RPMI7951 (cell line): Measurements from ENCODE around the gene ATAD3A. TPM values are rescaled to one million over a fixed set of nuclear protein-coding genes. Genes with fewer than 3 reads are reported as not detected.
"Not testable (repeated sequence)": the region's sequence is repeated elsewhere in the genome, so short reads cannot be mapped to it uniquely, and the experiment has no call there.

ENCODE experiments used
- DNase-seq: peaks from one replicate; pipeline ENCODE4 v3.0.0-alpha.2; 2012; ENCODE audit warnings: low read depth
- total RNA-seq: library from RNA; depleted of rRNA; stranded (reverse); fragments of >200 nt; shearing (Covaris generic); gene quantifications from 2 replicates; pipeline ENCODE4 v1.2.3, GENCODE V29; 2014; rRNA removed

ATAD3A gene
- 24.9 and 39.2 TPM in 2 replicates for total RNA-seq

DNA sequence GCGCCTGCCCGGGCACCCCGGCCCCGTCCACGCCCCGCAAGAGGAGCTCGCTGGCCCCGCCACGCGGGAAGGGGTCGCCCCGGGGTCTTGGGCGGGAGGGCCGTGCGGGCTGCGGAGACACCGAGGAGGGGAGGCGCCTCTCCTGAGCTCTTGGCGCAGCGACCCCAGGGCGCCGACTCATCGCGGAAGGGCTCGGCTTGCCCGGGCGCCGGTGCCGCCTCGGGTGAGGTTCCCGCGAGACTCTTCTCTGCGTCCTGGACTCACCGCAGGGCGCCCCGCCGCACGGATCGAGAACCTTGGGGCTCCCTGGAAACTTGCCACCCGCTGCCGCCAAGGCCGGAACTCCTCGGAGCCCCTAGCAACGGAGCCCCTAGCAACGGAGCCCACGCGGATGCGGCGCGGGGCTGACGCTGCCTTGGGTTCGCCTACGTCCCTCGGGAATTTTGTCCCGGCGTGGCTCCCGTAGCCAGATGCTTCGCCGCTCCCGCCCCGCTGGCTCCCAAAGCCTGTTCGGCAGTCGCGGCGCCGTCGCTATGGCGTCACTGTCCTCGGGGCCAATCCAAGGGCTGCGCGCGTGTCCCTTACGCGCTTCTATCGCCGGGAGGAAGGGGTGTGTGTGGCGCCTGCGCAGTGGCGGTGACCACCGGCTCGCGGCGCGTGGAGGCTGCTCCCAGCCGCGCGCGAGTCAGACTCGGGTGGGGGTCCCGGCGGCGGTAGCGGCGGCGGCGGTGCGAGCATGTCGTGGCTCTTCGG is at the start of gene ATAD3A:
ATAD3A (plus strand) TSS at position 630 of the 753 bp plus-strand sequence; CDS start at position 737, 107 bp downstream.
- DNase-seq = peak; percentile 97

DNA sequence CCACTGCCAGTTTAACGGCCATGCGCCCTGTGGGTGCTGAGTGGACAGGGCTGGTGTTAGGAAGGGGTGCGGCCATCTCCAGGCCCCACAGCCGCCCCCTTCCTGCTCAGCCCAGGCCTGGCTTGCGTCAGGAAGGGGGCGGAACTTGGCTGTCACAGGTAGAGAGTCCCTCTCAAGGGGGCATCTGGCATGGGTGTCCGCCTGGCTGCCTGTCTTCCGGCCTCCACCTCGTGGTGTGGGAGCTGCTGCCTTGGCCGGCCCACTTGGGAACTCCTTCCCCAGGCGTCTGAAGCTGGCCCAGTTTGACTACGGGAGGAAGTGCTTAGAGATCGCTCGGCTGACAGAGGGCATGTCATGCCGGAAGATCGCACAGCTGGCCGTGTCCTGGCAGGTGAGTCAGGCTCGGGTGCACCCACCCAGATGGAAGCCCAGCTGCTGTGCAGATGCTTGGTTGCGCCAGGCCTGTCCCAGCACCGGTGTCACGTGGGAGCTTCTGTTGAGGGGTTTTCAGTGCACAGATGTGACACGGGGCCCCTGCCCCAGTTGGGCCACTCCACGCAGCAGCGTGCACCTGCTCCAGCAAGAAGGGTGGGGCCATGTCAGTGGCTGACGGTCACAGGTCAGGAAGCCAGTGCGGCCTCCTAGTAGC is 49.5 kb upstream of the ATAD3A start:
- DNase-seq = peak; percentile 52

DNA sequence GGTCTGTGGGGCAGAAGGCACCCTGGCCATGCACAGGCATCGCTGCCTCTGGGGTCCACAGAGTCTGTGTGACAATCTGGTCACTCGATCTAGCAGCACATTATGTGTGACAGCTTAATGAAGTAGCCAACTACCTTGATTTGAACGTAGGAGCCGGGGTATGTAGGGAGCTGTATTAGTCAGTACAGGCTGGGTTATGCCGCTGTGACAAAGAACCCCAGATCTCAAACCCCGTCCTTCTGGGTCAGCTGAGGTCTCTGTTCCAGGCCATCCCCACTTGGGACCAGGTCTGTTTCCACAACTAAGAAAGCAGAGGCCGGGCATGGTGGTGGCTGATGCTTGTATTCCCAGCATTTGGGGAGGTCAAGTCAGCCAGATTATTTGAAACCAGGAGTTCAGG is 48.6 kb upstream of the ATAD3A start:
- DNase-seq = no peak

DNA sequence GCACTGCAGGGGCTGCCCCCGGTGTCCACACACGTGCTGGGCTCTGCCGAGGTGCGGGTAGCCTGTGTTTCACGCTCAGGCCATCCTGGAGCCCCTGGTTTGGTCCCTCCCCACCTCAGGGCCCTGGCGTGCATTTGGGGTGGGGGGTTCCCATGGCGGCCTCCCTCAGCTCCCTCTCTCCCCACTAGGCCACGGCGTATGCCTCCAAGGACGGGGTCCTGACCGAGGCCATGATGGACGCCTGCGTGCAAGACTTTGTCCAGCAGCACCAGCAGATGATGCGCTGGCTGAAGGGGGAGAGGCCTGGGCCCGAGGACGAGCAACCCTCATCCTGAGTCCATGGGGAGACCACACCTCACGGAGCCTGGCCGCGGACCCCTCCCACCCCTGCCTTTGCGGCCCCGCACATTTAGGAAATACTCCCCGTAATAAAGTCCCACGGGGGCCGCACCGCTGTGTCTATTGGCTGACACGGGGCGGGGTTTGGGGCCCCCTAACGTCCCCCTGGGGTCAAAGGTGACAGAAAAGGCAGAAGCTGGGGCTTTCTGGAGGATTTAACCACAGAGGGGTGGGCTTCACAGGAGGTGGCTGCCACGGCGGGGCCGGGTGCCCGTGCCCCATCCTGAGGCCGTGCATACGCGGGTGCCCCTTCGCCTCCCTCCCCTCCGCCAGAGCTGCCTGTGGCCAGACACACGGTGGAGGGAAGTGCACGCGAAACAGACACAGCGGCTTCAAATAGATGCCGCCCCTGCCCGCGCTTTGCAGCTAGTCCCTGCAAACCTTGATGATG is 43.6 kb upstream of the ATAD3A start:
- not testable (repeated sequence) for DNase-seq

GRCh38 chr1:1470626-1471388 is 41.2 kb upstream of the ATAD3A start:
- peak; percentile 39 for DNase-seq

GRCh38 chr1:1471389-1472052 is 40.4 kb upstream of the ATAD3A start, which contains the start of gene ATAD3B:
TSS of gene ATAD3B (plus strand) at chr1:1471765. CDS start at chr1:1471885, 120 bp downstream.
- peak; percentile 91 for DNase-seq

GRCh38 chr1:1472053-1472876 is 39.7 kb upstream of the ATAD3A start:
- not testable (repeated sequence) for DNase-seq

- DNase-seq = not testable (repeated sequence)
Observed at GRCh38 chr1:1476011-1476410, 36.0 kb upstream of the ATAD3A start.

GRCh38 chr1:1477206-1477605 is 34.8 kb upstream of the ATAD3A start:
- no peak for DNase-seq

GRCh38 chr1:1479547-1480487 is 32.1 kb upstream of the ATAD3A start:
- no peak for DNase-seq

DNA sequence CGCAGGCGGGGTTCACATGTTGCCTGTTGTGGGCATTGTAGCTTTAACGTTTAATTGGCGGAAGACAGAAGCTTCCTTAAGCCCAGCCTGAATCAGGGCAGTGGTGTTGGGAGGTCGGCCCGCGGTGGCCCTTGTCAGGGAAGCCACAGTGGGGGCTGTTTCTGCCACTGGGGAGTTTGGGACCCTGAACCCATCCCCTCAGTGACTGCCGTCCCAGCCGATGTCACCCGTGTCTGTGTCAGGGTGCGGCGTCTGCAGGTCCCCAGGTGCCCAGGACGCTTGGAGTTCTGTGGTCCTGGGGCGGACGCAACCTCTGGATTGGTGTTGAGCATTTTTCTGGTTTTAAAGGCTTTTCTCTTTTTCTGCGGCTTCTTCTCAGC is 31.5 kb upstream of the ATAD3A start:
- not testable (repeated sequence) for DNase-seq

- not testable (repeated sequence) for DNase-seq
Observed at GRCh38 chr1:1481811-1482210, 30.2 kb upstream of the ATAD3A start.

DNA sequence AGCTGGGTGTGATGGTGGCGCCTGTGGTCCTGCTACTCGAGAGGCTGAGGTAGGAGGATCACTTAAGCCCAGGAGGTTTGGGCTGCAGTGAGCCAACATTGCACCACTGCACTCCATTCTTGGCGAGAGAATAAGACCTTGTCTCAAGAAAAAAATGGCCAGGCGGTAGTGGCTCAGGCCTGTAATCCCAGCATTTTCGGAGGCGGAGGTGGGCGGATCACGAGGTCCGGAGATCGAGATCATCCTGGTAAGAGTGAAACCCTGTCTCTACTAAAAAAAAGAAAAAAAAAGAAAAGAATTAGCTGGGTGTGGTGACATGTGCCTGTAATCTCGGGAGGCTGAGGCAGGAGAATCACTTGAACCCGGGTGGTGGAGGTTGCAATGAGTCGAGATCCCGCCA is 29.1 kb upstream of the ATAD3A start:
- DNase-seq = no peak

DNA sequence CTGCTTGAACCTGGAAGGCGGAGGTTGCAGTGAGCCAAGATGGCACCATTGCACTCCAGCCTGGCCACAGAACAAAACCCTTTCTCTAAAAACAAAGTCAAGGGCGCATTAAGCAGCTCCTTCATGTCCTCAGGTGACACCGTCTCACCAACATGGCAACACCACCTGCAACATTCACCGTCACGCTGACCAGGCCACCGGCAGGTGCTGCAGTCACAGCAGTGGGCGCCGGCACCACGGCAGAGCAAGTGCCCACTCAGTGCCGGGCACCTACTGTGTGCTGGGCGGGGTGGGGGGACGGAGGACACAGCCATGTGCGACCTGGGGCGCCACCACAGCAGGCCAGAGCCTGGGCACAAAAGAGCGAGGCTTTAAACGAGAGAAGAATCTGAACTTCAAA is 28.2 kb upstream of the ATAD3A start:
- no peak for DNase-seq

GRCh38 chr1:1484976-1485750 is 26.8 kb upstream of the ATAD3A start:
- DNase-seq = not testable (repeated sequence)

GRCh38 chr1:1485755-1486317 is 26.1 kb upstream of the ATAD3A start:
- DNase-seq = not testable (repeated sequence)

DNA sequence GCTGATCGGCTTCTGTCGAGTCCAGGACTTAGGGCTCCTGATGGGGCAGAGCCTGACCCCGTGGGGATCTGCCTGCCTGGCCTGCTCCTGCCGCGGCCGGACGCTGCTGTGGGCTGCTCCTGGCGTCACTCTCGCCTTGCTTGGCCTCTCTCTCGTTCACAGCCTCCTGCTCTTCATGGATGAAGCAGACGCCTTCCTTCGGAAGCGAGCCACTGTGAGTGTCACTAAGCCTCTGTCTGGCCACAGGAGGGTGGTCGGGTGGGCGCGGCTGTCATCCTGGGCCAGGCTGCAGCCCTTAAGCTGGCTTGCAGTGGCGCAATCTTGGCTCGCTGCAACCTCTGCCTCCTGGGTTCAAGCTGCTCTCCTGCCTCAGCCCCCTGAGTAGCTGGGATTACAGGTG is 24.3 kb upstream of the ATAD3A start:
- DNase-seq = no peak

DNA sequence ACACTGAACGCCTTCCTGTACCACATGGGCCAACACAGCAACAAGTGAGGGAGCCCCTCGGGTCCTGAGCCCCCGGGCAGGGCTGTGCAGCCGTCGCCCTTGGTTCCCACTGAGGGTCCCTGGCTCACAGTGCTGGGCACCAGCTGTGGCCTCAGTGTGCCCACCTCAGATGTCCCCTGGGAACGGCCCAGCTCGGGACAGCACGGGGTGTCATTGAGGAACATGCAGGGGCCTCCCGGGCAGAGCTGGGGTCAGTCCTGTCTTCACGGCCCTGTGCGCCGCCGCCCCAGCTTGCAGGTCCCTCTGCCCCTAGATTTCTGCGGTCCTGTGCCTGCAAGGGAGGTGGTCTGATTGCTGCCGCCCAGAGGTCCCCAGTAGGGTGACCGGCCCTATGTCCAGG is 22.7 kb upstream of the ATAD3A start:
- no peak for DNase-seq
